MCF 10A (cell line): ENCODE measurements around the gene PCED1B. TPM values are rescaled to one million over a fixed set of nuclear protein-coding genes. Genes with fewer than 3 reads are reported as not detected.

Experiments used
- BruUV-seq: library from RNA; stranded (reverse); fragments of 400-500 nt; replicated peaks from 2 replicates; lab custom pipeline; 2021; lab: Mats Ljungman, UMichigan
- CTCF ChIA-PET: fragments of 300-600 bp; sonication (Branson Sonifier 250); formaldehyde crosslinking; extraction: SDS; loops from one replicate; lab custom pipeline; 2021; ENCODE audit warnings: antibody characterized with exemption, inconsistent platforms; lab: Yijun Ruan, JAX
- POLR2A ChIA-PET: fragments of 300-600, 350-650 bp; sonication (Branson Sonifier 250); formaldehyde crosslinking; extraction: SDS; loops from one replicate; lab custom pipeline; 2020; ENCODE audit warnings: antibody characterized with exemption, inconsistent platforms; lab: Yijun Ruan, JAX
- DNase-seq: peaks from one replicate; pipeline ENCODE4 v3.0.0-alpha.2; 2018; ENCODE audit not compliant: unreplicated experiment
- H3K27ac Mint-ChIP-seq: one replicate; pipeline ENCODE4 v1.8.0; 2022; ENCODE audit warnings: mild to moderate bottlenecking, low read depth, mixed read lengths; ENCODE audit not compliant: unreplicated experiment
- H3K27me3 Mint-ChIP-seq: one replicate; pipeline ENCODE4 v1.8.0; 2022; ENCODE audit warnings: mixed read lengths; ENCODE audit not compliant: insufficient read depth, unreplicated experiment
- H3K36me3 Mint-ChIP-seq: one replicate; pipeline ENCODE4 v1.8.0; 2022; ENCODE audit warnings: mild to moderate bottlenecking, moderate library complexity, mixed read lengths; ENCODE audit not compliant: insufficient read depth, unreplicated experiment
- H3K4me1 Mint-ChIP-seq: one replicate; pipeline ENCODE4 v1.8.0; 2022; ENCODE audit warnings: mixed read lengths; ENCODE audit not compliant: insufficient read depth, unreplicated experiment
- H3K4me3 Mint-ChIP-seq: one replicate; pipeline ENCODE4 v1.8.0; 2022; ENCODE audit warnings: mild to moderate bottlenecking, moderate library complexity, mixed read lengths; ENCODE audit not compliant: unreplicated experiment
- H3K9me3 Mint-ChIP-seq: one replicate; pipeline ENCODE4 v1.8.0; 2022; ENCODE audit warnings: mixed read lengths; ENCODE audit not compliant: unreplicated experiment
- CTCF ChIP-seq: fragments of 200-600 bp; IDR thresholded peaks from one replicate; pipeline ENCODE4 v1.8.0; 2022; ENCODE audit warnings: antibody characterized with exemption, mild to moderate bottlenecking; ENCODE audit not compliant: unreplicated experiment
- intact Hi-C: fragments of 100-400 bp; cut with micrococcal nuclease; formaldehyde crosslinking; loops from 2 replicates; pipeline ENCODE4 v1.14.1; 2022
- total RNA-seq: library from RNA; stranded (reverse); gene quantifications from 2 replicates; pipeline ENCODE4 v1.2.3, GENCODE V29; 2022

PCED1B gene
- total RNA-seq, 1 experiment from 2014 or later, result 9.6 TPM

GRCh38 chr12:47206450-47207339 lies 127.3 kb downstream of the PCED1B start:
- Mint-ChIP-seq H3K9me3 (no peaks in the 10 kb centered on the region), H3K27ac (no peak overlapping the region), H3K36me3 (no peaks in the 10 kb centered on the region), H3K4me3 (no peak overlapping the region), H3K27me3 (no peaks in the 10 kb centered on the region), H3K4me1 (no peaks in the 10 kb centered on the region)
- no peak for DNase-seq
- POLR2A ChIA-PET, result interaction anchor here (1.0 to 1.2 kb wide), 2 partner anchors 15 to 128 kb away, joined by 4 read pairs; partner anchors contain the start of gene PCED1B
- TF ChIP-seq CTCF, result no peak
- CTCF ChIA-PET, result interaction anchor here (0.6 to 1.9 kb wide), 7 partner anchors 14 to 250 kb away, joined by 3 to 6 read pairs (median 4); partner anchors contain the start of genes AMIGO2 and PCED1B
- intact Hi-C loops, result no loop called here
- no TSS peak for BruUV-seq

GRCh38 chr12:47207340-47207717 lies 127.9 kb downstream of the PCED1B start:
- Mint-ChIP-seq H3K4me1 (peaks cover 5% of the 10 kb centered on the region), H3K9me3 (no peaks in the 10 kb centered on the region), H3K36me3 (no peaks in the 10 kb centered on the region), H3K27ac (no peak overlapping the region), H3K4me3 (no peak overlapping the region), H3K27me3 (no peaks in the 10 kb centered on the region)
- POLR2A ChIA-PET, result interaction anchor here (1.0 to 1.2 kb wide), 2 partner anchors 16 to 128 kb away, joined by 4 read pairs; partner anchors contain the start of gene PCED1B
- no peak for DNase-seq
- intact Hi-C loops, result no loop called here
- no peak for TF ChIP-seq CTCF
- CTCF ChIA-PET, result interaction anchor here (0.6 to 1.9 kb wide), 7 partner anchors 15 to 251 kb away, joined by 3 to 6 read pairs (median 4); partner anchors contain the start of genes AMIGO2 and PCED1B
- BruUV-seq, result no TSS peak

DNA sequence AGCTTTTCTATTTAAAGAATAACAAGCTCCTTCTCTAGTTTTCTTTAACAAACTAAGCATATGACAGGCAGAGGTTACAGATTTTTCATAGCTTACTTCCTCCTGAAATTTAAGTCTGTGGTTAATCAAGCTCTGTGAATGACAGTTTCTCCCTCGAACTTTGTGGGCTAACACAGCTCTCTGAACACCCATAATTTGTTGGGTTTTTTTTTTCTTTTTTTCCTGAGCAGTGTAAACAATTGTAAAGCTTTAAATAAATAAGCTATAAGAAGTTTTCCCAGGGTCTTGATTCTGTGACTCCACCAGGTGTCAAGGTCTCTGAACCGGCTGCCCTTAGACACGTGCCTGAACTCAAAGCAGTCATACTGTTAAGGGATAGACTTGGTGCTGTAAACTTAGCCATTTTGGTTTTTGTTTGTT lies 128.4 kb downstream of the PCED1B start:
- Mint-ChIP-seq H3K4me1 (peaks cover 5% of the 10 kb centered on the region), H3K9me3 (no peaks in the 10 kb centered on the region), H3K36me3 (no peaks in the 10 kb centered on the region), H3K27me3 (no peaks in the 10 kb centered on the region), H3K27ac (no peak overlapping the region), H3K4me3 (no peak overlapping the region)
- DNase-seq, result no peak
- CTCF ChIA-PET, result interaction anchor here (0.7 to 1.9 kb wide), 4 partner anchors 21 to 175 kb away, joined by 3 to 6 read pairs (median 4); partner anchors contain the start of genes AMIGO2 and PCED1B
- BruUV-seq, result no TSS peak
- intact Hi-C loops, result no loop called here
- POLR2A ChIA-PET, result interaction anchor here (1.2 kb wide), 1 partner anchor 129 kb away, joined by 4 read pairs; the partner anchor contains the start of gene PCED1B
- TF ChIP-seq CTCF, result no peak

GRCh38 chr12:47209014-47209413 lies 129.6 kb downstream of the PCED1B start:
- CTCF ChIA-PET, result interaction anchor here (1.0 kb wide), 1 partner anchor 12 kb away, joined by 3 read pairs; no protein-coding TSS in a partner anchor
- intact Hi-C loops, result no loop called here

More at GRCh38 chr12:47209014-47209413, 129.6 kb downstream of the PCED1B start:
- Mint-ChIP-seq H3K27me3 (no peaks in the 10 kb centered on the region), H3K4me3 (no peak overlapping the region), H3K27ac (no peak overlapping the region), H3K4me1 (peaks cover 5% of the 10 kb centered on the region), H3K9me3 (no peaks in the 10 kb centered on the region), H3K36me3 (no peaks in the 10 kb centered on the region)
- POLR2A ChIA-PET, result no interaction called here
- no TSS peak for BruUV-seq
- DNase-seq, result no peak
- TF ChIP-seq CTCF, result no peak
